LoVo (cell line): ENCODE results near the gene STRBP.

Experiments used
- DNase-seq: peaks from one replicate; pipeline ENCODE4 v3.0.0-alpha.2; 2016; ENCODE audit warnings: low spot score

Gene STRBP

GRCh38 chr9:123127512-123128075, 140.8 kb downstream of the STRBP start:
- no peak for DNase-seq

- no peak for DNase-seq
Observed at GRCh38 chr9:123121457-123121856, 146.9 kb downstream of the STRBP start.

- no peak for DNase-seq
Observed at GRCh38 chr9:123120953-123121352, 147.4 kb downstream of the STRBP start.

- no peak for DNase-seq
Observed at GRCh38 chr9:123120131-123120530, 148.3 kb downstream of the STRBP start.

GRCh38 chr9:123119566-123119965, 148.8 kb downstream of the STRBP start:
- DNase-seq, result no peak

- DNase-seq, result no peak
Observed at GRCh38 chr9:123116036-123116435, 152.3 kb downstream of the STRBP start.

- no peak for DNase-seq
Observed at GRCh38 chr9:123115146-123115913, 153.1 kb downstream of the STRBP start.

GRCh38 chr9:123113185-123113584, 155.2 kb downstream of the STRBP start:
- no peak for DNase-seq

GRCh38 chr9:123112015-123112975, 156.1 kb downstream of the STRBP start:
- no peak for DNase-seq

GRCh38 chr9:123111427-123112014, 156.9 kb downstream of the STRBP start:
- no peak for DNase-seq

GRCh38 chr9:123109540-123110279, 158.7 kb downstream of the STRBP start:
- DNase-seq, result no peak

- no peak for DNase-seq
Observed at GRCh38 chr9:123108976-123109375, 159.4 kb downstream of the STRBP start.

GRCh38 chr9:123107639-123108285, 160.6 kb downstream of the STRBP start:
- no peak for DNase-seq

GRCh38 chr9:123105490-123105889, 162.9 kb downstream of the STRBP start:
- DNase-seq, result no peak

- DNase-seq, result no peak
Observed at GRCh38 chr9:123104807-123105206, 163.6 kb downstream of the STRBP start.

- no peak for DNase-seq
Observed at GRCh38 chr9:123102375-123103113, 165.8 kb downstream of the STRBP start.

- DNase-seq, result no peak
Observed at GRCh38 chr9:123099548-123099947, 168.8 kb downstream of the STRBP start.

GRCh38 chr9:123099042-123099441, 169.3 kb downstream of the STRBP start:
- no peak for DNase-seq

GRCh38 chr9:123098096-123098459, 170.3 kb downstream of the STRBP start:
- no peak for DNase-seq

- no peak for DNase-seq
Observed at GRCh38 chr9:123097430-123098095, 170.8 kb downstream of the STRBP start.
